NCI-H2171 (cell line): ENCODE measurements around the gene PTGR3.

ENCODE experiments used
- DNase-seq: peaks from one replicate; lab custom pipeline; 2025; lab: John Stamatoyannopoulos, UW

Gene PTGR3

GRCh38 chr18:75209129-75209950 lies at the start of gene PTGR3:
PTGR3 (minus strand) TSS chr18:75209139; CDS start chr18:75209058, 81 bp downstream.
- peak; percentile 52 for DNase-seq

- no peak for DNase-seq
These were observed 48.7 kb upstream of the PTGR3 start for GRCh38 chr18:75257605-75258004.

DNA sequence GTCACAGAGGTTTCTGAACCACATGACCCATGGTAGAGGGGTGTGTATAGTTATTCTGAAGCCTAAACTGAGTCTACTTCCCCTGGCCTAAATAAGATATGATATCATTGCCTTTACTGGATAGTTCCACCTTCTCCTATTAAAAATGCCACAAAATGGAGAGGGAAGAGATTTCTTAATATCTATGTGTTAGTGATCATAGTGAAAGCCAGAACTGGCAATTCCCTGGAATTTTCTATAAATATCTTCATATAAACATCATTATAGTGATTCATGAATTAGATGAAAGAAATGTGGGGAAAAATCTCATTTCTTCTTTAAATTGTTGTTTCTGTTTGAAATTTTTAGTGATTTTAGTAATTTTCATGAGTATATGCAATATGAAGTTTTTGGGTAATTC lies 47.4 kb upstream of the PTGR3 start:
- no peak for DNase-seq

GRCh38 chr18:75255094-75255493 lies 46.2 kb upstream of the PTGR3 start:
- no peak for DNase-seq

DNA sequence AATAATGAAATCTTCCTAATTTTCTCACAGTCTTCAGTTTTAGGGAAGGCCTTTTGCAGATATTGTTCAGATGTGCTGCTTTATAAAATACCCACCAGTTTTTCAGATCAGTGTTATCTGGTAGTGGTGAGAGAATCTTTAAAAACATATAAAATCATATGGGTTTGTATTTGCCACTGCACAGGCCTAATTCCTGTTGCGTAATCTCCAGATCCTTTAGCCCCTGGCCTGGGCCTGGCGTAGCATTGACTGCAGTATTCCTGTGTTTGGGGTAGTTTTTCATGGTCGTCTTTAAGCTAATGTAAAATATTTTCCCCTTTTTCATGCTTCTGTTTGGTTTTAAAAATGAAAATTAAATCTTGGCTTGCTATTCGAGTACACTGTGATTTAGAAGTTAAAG lies 44.8 kb upstream of the PTGR3 start:
- DNase-seq, result no peak

GRCh38 chr18:75253043-75253442 lies 44.1 kb upstream of the PTGR3 start:
- DNase-seq, result no peak

- no peak for DNase-seq
These were observed 43.2 kb upstream of the PTGR3 start for GRCh38 chr18:75252136-75252535.

DNA sequence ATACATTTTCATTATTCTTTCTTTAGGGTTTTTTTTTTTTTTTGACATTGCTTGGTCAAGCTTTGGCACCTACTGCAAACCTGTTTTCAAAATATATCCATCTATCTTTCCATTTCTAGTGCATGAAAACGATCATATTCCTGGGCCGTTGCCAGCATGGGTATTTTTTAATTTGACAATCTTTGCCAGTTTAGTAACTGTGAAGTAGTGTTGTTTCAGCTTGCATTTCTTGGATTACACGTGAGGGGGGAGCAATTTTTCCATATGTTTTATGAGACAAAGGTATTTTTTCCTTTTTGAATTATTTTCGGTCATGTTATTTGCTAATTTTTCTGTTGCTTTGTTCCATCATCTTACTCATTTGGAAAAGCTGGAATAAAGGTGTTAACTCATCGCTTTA lies 42.5 kb upstream of the PTGR3 start:
- DNase-seq, result no peak

GRCh38 chr18:75250471-75250821 lies 41.5 kb upstream of the PTGR3 start:
- no peak for DNase-seq

DNA sequence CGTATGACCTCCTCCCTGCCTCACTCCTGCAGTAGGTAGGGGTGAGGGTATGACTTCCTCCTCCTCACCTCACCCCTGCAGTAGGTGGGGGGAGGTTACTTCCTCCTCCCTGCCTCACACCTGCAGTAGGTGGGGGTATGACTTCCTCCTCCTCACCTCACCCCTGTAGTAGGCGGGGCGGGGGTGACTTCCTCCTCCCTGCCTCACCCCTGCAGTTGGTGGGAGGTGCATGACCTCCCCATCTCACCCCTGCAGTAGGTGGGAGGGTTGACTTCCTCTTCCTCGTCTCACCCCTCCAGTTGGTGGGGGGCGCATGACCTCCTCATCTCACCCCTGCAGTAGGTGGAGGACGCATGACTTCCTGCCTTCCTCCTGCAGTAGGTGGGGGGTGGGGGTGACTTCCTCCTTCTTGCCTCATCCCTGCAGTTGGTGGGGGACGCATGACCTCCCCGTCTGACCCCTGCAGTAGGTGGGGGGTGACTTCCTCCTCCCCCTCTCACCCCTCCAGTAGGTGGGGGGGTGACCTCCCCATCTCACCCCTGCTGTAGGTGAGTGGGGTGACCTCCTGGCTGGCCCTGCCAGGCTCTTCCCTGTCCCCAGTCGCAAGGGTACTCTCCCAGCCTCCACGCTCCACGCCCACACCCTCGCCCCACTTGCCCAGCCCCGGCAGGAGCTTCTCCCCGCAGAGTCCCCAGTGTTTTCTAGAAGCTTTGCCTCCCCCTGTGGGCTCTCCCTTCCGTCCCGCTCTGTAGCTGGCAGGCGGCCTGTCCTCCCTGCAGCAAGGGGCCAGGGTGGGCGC lies 40.9 kb upstream of the PTGR3 start:
- DNase-seq, result no peak

GRCh38 chr18:75249175-75249518 lies 40.2 kb upstream of the PTGR3 start:
- no peak for DNase-seq

DNA sequence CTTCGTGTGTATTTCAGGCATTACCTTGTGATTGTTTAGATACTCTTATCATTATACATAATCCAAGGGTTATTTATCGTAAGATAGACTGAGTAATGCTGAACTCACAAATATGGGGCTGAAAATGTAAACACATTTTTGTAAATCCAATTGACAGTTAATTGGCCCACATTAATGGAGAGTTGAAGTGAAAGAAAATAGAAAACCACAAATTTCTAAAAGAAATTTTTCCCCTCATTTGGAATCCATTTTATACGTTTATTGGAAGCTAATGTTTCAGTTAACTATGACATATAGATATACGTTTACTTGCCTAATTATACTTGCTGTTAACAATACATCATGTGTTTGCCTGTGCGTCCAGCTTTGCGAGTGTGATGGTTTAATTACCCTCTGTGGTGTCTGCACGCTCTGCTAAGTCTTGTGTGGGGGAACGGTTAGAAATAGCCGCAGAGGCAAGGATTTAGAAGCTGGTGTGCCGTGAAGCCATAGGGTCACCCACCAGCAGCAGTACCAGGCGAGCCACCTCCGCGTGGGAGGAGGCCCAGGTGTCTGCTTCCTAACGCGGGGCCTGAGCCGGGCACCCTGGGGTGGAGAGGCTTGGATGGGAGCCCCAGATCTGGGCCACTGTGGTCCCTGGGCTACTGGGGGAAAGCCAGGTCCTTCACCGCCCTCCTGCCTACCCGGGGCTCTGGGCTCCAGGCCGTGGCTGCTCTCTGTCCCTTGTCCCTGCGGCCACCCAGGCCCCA lies 39.7 kb upstream of the PTGR3 start:
- no peak for DNase-seq

DNA sequence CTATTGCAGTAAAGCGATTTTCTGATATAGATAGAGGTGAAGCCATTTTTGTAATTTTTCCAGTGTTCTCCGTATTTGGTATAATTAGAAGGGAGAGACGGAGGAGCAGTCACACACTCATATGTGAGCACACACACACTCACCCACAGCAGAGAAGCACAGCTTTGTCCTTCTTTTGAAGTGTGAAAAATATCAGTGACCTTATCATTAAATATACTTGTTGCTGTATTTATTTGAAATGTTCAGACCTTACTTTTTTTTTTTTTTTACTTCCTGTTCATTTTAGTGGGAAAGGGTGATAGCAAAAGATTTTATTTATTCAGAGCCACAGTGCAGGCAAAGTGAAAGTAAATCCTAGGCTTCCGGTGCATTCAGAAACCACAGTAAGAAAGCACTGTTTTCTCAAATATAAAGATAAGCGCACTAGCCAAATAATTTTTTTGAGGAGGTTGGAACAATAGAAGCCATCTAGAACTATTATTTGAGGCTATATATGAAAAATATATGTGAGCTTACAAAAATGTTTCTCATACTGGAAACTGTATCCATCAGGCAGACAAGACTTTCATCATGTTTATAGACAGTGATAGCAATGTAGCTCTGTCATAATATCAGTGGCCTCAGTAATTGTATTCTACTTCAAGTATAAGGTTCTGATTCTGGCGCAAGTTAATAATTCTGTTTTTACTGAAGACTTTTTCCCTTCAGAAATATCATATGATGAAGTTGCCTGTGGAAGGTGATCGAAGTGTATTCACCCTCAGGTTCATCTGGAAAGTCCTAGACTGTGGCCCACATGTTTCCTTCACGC lies 38.9 kb upstream of the PTGR3 start:
- DNase-seq, result no peak

DNA sequence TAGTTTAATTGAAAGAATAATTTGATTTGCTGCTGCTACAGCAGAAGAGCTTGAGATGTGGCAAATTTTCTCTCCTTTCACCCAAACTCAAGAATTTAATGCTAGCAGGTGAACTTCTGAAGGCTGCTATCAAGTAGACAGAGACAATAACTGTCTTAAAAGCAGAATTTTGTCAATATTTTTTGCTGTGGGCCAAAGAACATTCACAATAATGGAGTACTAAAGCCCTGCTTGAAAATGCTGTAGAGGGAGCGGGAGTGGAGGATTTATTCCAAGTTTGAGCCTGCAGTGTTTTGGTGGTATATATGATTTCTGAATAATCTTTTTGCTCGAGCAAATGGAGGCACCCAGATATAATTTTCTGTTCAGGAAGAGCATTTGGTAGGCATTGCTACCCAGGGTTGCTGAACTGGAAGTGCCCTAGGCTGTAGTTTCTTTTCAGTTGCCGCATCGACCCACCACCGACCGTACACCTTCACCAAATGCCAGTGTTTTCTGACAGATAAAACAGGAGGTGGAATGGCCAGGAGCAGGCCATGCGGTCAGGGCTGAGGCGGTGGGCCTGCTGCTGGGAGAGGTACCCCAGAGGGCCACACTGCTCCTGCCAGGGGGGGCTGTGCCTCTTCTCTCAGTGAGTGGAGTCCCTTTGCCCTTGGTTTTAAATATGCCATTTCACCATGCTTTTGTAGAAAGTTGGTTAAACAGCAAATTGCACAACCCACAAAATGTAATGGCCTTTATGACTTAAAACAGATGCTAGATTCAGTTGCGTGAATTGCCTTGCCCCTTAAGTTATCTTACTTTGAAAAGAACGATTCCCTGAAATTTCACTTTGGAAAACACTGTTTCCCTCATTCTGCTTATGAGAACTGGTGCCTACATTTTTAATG lies 38.0 kb upstream of the PTGR3 start:
- no peak for DNase-seq

- DNase-seq, result no peak
These were observed 35.7 kb upstream of the PTGR3 start for GRCh38 chr18:75244351-75245313.

GRCh38 chr18:75241705-75242104 lies 32.8 kb upstream of the PTGR3 start:
- DNase-seq, result no peak

- DNase-seq, result no peak
These were observed 31.5 kb upstream of the PTGR3 start for GRCh38 chr18:75240433-75240832.

DNA sequence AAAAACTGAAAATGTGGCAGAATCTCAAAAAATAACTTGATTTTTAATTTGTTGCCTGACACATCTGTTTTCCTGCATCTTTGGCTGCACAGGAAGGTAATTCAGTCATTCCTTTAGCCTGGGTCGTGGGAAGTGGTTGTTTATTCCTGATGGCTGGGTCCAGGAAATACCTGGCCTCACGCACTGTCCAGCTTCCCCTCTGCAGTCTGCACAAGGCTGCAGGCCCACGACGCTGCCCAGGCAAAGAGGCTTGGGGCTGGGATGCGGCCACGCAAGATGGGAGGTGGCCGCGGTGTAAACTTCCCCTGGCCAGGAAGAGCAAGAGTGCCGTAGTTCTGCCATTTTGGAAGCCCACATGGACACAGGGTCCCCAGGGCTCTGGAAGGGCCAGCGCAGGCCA lies 29.8 kb upstream of the PTGR3 start:
- no peak for DNase-seq

DNA sequence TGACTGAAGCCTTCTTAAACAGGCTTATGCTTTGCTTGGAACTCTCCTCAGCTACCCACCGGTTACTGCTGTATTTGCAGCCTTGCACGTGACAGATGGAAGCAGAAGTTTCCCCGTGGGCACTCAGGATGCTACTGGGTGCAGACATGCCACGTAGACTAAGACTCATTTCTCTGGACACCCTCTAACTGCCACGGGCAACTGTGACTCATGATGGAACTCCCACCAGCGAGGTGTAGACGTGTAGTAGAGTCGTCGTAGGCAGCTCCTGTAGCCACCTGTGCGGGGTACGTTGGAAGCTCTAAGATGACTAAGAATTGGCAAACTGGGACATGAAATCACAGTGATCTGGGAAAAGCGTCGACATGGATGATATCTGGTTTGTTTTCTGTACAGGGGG lies 29.2 kb upstream of the PTGR3 start:
- no peak for DNase-seq

- no peak for DNase-seq
These were observed 27.0 kb upstream of the PTGR3 start for GRCh38 chr18:75235896-75236295.
